Neural crest cell (in vitro differentiated cells): ENCODE data around the gene EFNA4. TPM values are rescaled to one million over a fixed set of nuclear protein-coding genes. Genes with fewer than 3 reads are reported as not detected.

Source experiments
- DNase-seq: peaks from one replicate; pipeline ENCODE4 v3.0.0; 2021; ENCODE audit warnings: low read depth, mixed read lengths, low spot score
- H3K27ac Mint-ChIP-seq: one replicate; pipeline ENCODE4 v1.8.0; 2021; ENCODE audit warnings: mild to moderate bottlenecking, mixed read lengths; ENCODE audit not compliant: unreplicated experiment
- H3K27me3 Mint-ChIP-seq: 2 replicates; pipeline ENCODE4 v1.8.0; 2021; ENCODE audit warnings: low read depth, mild to moderate bottlenecking, mixed read lengths
- H3K36me3 Mint-ChIP-seq: 2 replicates; pipeline ENCODE4 v1.8.0; 2021; ENCODE audit warnings: low read depth, mild to moderate bottlenecking, mixed read lengths
- H3K4me1 Mint-ChIP-seq: 2 replicates; pipeline ENCODE4 v1.8.0; 2021; ENCODE audit warnings: mixed read lengths
- H3K4me3 Mint-ChIP-seq: one replicate; pipeline ENCODE4 v1.8.0; 2021; ENCODE audit warnings: mild to moderate bottlenecking, mixed read lengths
- H3K9me3 Mint-ChIP-seq: 2 replicates; pipeline ENCODE4 v1.8.0; 2021; ENCODE audit warnings: mixed read lengths
- CTCF ChIP-seq: fragments of 200-600 bp; sonication (generic); conservative IDR thresholded peaks from 2 replicates; pipeline ENCODE4 v1.5.0; 2021; ENCODE audit warnings: antibody characterized with exemption, mild to moderate bottlenecking
- long read RNA-seq: library from polyadenylated mRNA; unstranded; transcript quantifications from one replicate; pipeline ENCODE4 v2.0.0, GENCODE V29; 2020
- total RNA-seq: library from RNA; stranded (reverse); gene quantifications from 2 replicates; pipeline ENCODE4 v1.2.1, GENCODE V29; 2021

The EFNA4 gene
- 26.4 and 28.5 TPM in 2 replicates for total RNA-seq
- long read RNA-seq, transcript EFNA4-202 (4 exons, 1,263 nt): major isoform, 20 of 22 reads
- long read RNA-seq, partial matches to known transcripts: 0 of 22 reads
- long read RNA-seq, other reads (novel, unspliced or antisense): 0 of 22 reads

GRCh38 chr1:155063550-155064110 is at the start of gene EFNA4:
EFNA4 (plus strand) TSS chr1:155063740; CDS start chr1:155063824, 84 bp downstream.
- Mint-ChIP-seq H3K27ac (peak within 1 kb of the TSS; percentile 86), H3K4me1 (peaks cover 38% of the 10 kb centered on the region), H3K9me3 (no peaks in the 10 kb centered on the region), H3K27me3 (peaks cover 11% of the 10 kb centered on the region), H3K36me3 (no peaks in the 10 kb centered on the region), H3K4me3 (peak within 1 kb of the TSS; percentile 90)
- peak; percentile 80 for DNase-seq
- TF ChIP-seq CTCF: no peak

- DNase-seq: no peak
- Mint-ChIP-seq H3K9me3 (no peaks in the 10 kb centered on the region), H3K27me3 (no peaks in the 10 kb centered on the region), H3K36me3 (no peaks in the 10 kb centered on the region), H3K4me1 (peaks cover 28% of the 10 kb centered on the region), H3K4me3 (no peak overlapping the region), H3K27ac (no peak overlapping the region)
- TF ChIP-seq CTCF: no peak
These were observed 48.6 kb upstream of the EFNA4 start for GRCh38 chr1:155014709-155015508.

GRCh38 chr1:155015527-155016230 is 47.9 kb upstream of the EFNA4 start:
- Mint-ChIP-seq H3K36me3 (no peaks in the 10 kb centered on the region), H3K9me3 (no peaks in the 10 kb centered on the region), H3K27me3 (no peaks in the 10 kb centered on the region), H3K4me1 (peaks cover 30% of the 10 kb centered on the region), H3K4me3 (peak overlapping the region; percentile 41), H3K27ac (no peak overlapping the region)
- no peak for TF ChIP-seq CTCF
- no peak for DNase-seq

GRCh38 chr1:155016231-155016831 is 47.2 kb upstream of the EFNA4 start:
- Mint-ChIP-seq H3K36me3 (no peaks in the 10 kb centered on the region), H3K9me3 (no peaks in the 10 kb centered on the region), H3K4me3 (no peak overlapping the region), H3K27ac (no peak overlapping the region), H3K27me3 (no peaks in the 10 kb centered on the region), H3K4me1 (peaks cover 30% of the 10 kb centered on the region)
- no peak for TF ChIP-seq CTCF
- no peak for DNase-seq
